Measurements from ENCODE around the gene FIGN. TPM values are rescaled to one million over a fixed set of nuclear protein-coding genes. Genes with fewer than 3 reads are reported as not detected.

Gene FIGN
- polyA plus RNA-seq, 4 donors = 5.9 to 11.7 (median 10.6) TPM

- DNase-seq (ENCODE audit: low read depth in 4 of 4, low spot score in 3 of 4) = no peak
Measured at GRCh38 chr2:163713534-163714311, 22.1 kb downstream of the FIGN start.

GRCh38 chr2:163711699-163712098 is 24.1 kb downstream of the FIGN start:
- no peak for DNase-seq (ENCODE audit: low read depth in 4 of 4, low spot score in 3 of 4)

GRCh38 chr2:163711258-163711657 is 24.6 kb downstream of the FIGN start:
- DNase-seq (ENCODE audit: low read depth in 4 of 4, low spot score in 3 of 4) = no peak

- no peak for DNase-seq (ENCODE audit: low read depth in 4 of 4, low spot score in 3 of 4)
Measured at GRCh38 chr2:163709270-163709669, 26.5 kb downstream of the FIGN start.

- no peak for DNase-seq (ENCODE audit: low read depth in 4 of 4, low spot score in 3 of 4)
Measured at GRCh38 chr2:163708265-163708664, 27.5 kb downstream of the FIGN start.

GRCh38 chr2:163703386-163703785 is 32.4 kb downstream of the FIGN start:
- DNase-seq (ENCODE audit: low read depth in 4 of 4, low spot score in 3 of 4) = no peak

- DNase-seq (ENCODE audit: low read depth in 4 of 4, low spot score in 3 of 4) = no peak
Measured at GRCh38 chr2:163701399-163702195, 34.2 kb downstream of the FIGN start.

GRCh38 chr2:163698857-163699256 is 37.0 kb downstream of the FIGN start:
- DNase-seq (ENCODE audit: low read depth in 4 of 4, low spot score in 3 of 4) = no peak

- no peak for DNase-seq (ENCODE audit: low read depth in 4 of 4, low spot score in 3 of 4)
Measured at GRCh38 chr2:163697846-163698637, 37.8 kb downstream of the FIGN start.

- no peak for DNase-seq (ENCODE audit: low read depth in 4 of 4, low spot score in 3 of 4)
Measured at GRCh38 chr2:163697429-163697828, 38.4 kb downstream of the FIGN start.

GRCh38 chr2:163693484-163693883 is 42.3 kb downstream of the FIGN start:
- DNase-seq (ENCODE audit: low read depth in 4 of 4, low spot score in 3 of 4) = no peak

GRCh38 chr2:163692611-163693482 is 43.0 kb downstream of the FIGN start:
- no peak for DNase-seq (ENCODE audit: low read depth in 4 of 4, low spot score in 3 of 4)

- DNase-seq (ENCODE audit: low read depth in 4 of 4, low spot score in 3 of 4) = no peak
Measured at GRCh38 chr2:163692081-163692480, 43.7 kb downstream of the FIGN start.

GRCh38 chr2:163690896-163691295 is 44.9 kb downstream of the FIGN start:
- DNase-seq (ENCODE audit: low read depth in 4 of 4, low spot score in 3 of 4) = no peak

- no peak for DNase-seq (ENCODE audit: low read depth in 4 of 4, low spot score in 3 of 4)
Measured at GRCh38 chr2:163687217-163687616, 48.6 kb downstream of the FIGN start.

- DNase-seq (ENCODE audit: low read depth in 4 of 4, low spot score in 3 of 4) = no peak
Measured at GRCh38 chr2:163686289-163686688, 49.5 kb downstream of the FIGN start.

- no peak for DNase-seq (ENCODE audit: low read depth in 4 of 4, low spot score in 3 of 4)
Measured at GRCh38 chr2:163682695-163683094, 53.1 kb downstream of the FIGN start.

- DNase-seq (ENCODE audit: low read depth in 4 of 4, low spot score in 3 of 4) = no peak
Measured at GRCh38 chr2:163681745-163682144, 54.1 kb downstream of the FIGN start.

- DNase-seq (ENCODE audit: low read depth in 4 of 4, low spot score in 3 of 4) = no peak
Measured at GRCh38 chr2:163675388-163675787, 60.4 kb downstream of the FIGN start.

- DNase-seq (ENCODE audit: low read depth in 4 of 4, low spot score in 3 of 4) = no peak
Measured at GRCh38 chr2:163673522-163673921, 62.3 kb downstream of the FIGN start.
